ENCODE results near the gene ASAP2.

The ASAP2 gene

DNA sequence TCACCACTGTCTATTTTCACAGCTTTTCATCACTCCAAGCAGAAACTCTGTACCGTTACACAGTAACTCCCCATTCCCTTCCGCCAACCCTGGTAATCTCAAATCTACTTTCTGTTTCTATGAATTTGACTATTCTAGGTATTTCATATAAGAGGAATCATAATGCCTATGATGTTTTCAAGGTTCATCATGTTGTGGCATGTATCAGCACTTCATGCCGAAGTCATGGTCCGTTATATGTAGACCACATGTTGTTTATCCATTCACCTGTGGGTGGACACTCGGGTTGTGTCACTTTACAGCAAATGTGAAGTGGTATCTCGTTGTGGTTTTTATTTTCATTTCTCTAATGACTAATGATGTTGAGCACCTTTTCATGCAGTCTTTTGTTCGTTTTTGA lies 238.5 kb downstream of the ASAP2 start:
- DNase-seq = no peak

GRCh38 chr2:9451231-9451630 lies 244.6 kb downstream of the ASAP2 start:
- DNase-seq = no peak
